GM11168 (cell line): ENCODE data around the gene SEMA4B.
"Not testable (repeated sequence)": the region's sequence is repeated elsewhere in the genome, so short reads cannot be mapped to it uniquely, and the experiment has no call there.

Experiments
- in situ Hi-C: fragments of 300-500 bp; cut with MboI; formaldehyde crosslinking; loops from one replicate; pipeline ENCODE4 v1.12.0; 2022; ENCODE audit warnings: low sequenced_read_pairs; ENCODE audit not compliant: unreplicated experiment

The SEMA4B gene

DNA sequence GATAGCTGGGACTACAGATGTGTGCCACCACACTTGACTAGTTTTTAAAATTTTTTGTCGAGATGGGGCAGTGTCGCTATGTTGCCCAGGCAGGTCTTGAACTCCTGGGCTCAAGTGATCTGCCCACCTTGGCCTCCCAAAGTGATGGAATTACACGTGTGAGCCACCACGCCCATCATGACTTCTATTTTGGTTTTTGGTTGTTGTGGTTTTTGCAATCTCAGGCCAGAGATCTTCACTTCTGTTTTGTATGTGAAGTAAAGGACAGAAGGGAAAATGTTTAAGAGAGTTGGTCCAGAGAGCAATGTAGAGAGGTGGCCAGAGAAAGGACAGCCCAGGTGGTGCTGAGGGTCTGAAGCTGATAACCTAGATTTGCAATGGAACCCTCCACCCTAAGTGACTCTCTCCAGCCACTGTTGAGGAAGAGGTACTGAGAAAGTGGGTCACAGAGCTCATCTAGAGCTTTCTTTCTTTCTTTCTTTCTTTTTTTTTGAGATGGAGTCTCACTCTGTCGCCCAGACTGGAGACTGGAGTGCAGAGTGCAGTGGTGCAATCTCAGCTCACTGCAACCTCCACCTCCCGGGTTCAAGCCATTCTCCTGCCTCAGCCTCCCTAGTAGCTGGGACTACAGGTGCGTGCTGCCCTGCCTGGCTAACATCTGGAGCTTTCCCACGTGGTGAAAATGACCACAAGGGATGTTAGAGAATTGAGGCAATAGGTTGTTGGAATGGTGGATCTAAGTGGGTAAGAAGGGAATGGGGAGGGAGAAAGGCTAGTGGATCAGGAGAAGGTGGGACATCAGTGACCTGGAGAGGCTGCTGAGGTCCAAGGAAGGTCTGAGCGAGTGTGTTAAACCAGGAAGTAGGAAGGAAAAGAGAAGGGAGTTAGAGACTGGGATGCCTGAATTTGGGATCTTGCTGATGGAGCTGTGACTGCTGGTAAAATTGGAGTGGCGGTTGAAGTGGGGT, 22.4 kb upstream of the SEMA4B start:
- in situ Hi-C loops, result no loop called here

GRCh38 chr15:90181776-90182175, 19.4 kb upstream of the SEMA4B start:
- in situ Hi-C loops, result no loop called here

DNA sequence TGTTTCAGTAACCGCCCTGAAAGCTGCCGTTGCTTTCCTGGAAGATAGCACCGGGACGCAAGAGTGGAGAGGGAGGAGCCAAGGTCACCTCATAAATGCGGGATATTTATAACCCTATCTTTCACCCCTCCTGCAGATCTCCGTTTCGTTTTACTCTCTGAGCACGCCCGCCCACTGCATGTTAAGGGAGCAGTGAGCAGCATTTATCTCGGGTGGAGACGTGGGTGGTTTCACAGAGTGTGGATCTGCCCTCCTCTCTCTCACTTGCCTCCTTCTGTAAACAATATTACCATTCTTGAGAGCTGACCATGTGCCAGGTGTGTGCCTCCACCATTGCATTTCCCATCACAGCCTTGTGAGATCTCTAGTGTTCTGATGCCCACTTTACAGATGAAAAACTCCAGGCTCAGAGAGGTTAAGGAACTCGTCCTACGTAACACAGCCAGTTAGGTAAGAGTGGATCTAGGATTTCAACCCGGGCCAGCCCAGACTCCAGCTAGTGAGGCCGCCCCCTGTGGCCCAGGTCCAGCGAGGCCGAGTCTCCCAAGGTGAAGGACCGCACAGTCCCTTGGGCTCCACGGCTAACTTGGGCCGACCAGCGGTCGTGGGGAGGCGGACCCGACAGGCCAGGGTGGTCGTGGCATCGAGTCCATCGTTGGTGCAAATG, 16.9 kb upstream of the SEMA4B start:
- in situ Hi-C loops, result no loop called here

- in situ Hi-C loops, result no loop called here
Observed at GRCh38 chr15:90184786-90185704, 16.1 kb upstream of the SEMA4B start.

GRCh38 chr15:90187257-90187868, 13.8 kb upstream of the SEMA4B start:
- in situ Hi-C loops, result no loop called here

DNA sequence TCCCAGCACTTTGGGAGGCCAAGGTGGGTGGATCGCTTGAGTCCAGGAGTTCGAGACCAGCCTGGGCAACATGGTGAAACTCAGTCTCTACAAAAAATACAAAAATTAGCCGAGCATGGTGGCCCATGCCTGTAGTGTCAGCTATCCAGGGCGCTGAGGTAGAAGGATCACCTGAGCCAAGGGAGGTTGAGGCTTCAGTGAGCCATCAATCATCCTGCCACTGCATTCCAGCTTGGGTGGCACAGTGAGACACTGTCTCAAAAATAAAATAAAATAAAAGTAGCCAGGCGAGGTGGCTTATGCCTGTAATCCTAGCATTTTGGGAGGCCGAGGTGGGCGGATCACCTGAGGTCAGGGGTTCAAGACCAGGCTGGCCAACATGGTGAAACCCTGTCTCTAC, 13.1 kb upstream of the SEMA4B start:
- in situ Hi-C loops, result not testable (repeated sequence)

DNA sequence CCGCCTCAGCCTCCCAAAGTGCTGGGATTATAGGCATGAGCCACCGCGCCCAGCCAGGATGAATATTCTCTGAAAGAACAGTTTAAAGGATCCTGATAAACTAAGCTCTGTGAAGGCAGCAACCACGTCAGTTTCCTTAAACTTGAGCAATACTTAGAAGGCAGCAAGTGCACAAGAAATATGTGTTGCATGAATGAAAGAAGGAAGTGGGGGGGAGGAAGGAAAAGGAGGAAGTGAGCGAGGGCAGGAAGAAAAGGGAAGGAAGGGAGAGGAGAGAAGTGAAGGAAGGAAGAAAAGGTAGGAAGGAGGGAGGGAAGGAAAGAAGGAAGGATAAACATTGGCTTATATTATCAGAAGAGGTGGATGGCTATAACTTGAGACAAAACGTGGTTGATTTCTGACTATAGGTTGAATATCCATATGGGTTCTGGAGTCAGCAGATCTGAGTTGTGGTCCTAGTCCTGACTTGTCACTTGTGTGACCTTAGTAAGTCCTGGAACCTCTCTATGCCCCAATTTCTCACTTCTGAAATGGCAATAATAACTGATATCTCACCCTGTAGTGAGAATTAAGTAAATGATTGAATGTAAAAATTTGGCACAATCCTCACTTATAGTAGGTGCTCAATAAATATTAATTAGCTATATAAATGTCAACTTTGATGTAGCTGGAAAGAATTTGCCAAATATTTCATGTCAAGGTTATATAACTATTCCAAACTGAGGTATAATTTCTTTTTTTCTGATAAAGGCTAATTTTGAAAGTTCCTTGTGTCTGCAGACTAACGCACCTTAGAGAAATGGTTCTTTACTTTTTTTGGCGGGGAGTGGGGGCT, 12.0 kb upstream of the SEMA4B start:
- in situ Hi-C loops, result no loop called here

DNA sequence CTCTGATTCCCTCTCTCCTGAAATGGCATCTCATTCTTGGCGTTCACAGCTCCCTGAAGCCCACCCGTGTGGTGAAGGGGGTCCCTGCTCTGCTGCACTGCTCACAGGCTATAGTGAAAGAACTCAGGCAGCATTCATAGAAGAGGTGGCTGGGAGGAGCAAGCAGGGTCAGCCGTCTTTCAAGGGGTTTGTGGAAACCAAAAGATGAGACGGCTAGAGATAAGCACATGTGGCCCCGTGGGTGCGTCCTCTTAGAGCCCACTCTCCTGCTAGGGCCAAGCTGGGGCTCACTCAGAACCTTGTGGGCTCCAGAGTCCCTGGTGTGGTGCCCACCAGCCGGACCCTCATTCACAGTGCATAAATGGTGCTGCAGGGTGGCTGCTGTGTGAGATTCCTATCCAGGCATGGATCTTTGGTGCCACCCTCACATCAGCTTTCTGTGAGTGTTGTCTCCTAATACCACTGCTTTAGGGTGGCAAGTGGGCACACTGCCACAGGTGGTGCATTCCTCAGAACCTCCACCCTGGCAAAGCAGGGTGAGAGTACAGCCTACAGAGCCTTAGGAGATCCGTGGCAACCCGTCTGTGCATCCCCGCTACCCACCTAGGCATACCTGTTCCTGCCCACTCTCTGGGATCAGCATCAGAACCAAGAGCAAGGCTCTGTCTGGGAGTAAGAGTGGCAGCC, 11.2 kb upstream of the SEMA4B start:
- in situ Hi-C loops, result no loop called here

- in situ Hi-C loops, result no loop called here
Observed at GRCh38 chr15:90190606-90191343, 10.4 kb upstream of the SEMA4B start.

GRCh38 chr15:90191344-90191687, 9.8 kb upstream of the SEMA4B start:
- in situ Hi-C loops, result no loop called here

GRCh38 chr15:90191794-90192509, 9.2 kb upstream of the SEMA4B start:
- in situ Hi-C loops, result no loop called here

- in situ Hi-C loops, result no loop called here
Observed at GRCh38 chr15:90192961-90193786, 8.0 kb upstream of the SEMA4B start.

- in situ Hi-C loops, result no loop called here
Observed at GRCh38 chr15:90194655-90195054, 6.5 kb upstream of the SEMA4B start.

DNA sequence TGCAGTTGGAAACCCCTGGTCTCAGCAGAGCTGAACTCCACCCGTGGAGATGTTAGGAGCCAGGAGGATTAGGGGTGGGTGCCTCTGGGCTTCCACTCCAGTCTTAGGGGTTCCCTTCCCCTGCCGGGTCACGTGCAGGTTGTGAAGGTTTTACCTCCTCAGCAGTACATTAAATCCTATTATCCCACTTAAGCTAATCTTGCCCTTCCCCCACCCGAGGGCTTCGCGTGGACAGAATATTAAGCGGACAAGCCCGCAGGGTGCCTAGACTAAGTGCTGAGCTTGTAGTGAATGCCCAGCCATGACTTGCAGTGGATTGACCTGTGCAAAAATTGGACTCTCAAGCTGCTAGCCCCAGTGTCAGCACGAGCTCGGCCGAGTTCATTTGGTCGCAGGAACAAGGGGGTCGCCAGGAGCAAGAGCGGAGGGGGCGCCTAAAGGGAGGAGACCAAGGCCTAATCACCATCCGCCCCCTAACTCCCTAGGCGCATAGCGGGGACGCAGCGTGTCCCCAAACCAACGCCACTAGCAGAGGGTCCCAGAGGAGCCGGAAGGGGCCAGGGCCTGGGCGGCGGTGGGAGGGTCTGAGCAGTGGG, 498 bp upstream of the SEMA4B start:
- in situ Hi-C loops, result no loop called here

DNA sequence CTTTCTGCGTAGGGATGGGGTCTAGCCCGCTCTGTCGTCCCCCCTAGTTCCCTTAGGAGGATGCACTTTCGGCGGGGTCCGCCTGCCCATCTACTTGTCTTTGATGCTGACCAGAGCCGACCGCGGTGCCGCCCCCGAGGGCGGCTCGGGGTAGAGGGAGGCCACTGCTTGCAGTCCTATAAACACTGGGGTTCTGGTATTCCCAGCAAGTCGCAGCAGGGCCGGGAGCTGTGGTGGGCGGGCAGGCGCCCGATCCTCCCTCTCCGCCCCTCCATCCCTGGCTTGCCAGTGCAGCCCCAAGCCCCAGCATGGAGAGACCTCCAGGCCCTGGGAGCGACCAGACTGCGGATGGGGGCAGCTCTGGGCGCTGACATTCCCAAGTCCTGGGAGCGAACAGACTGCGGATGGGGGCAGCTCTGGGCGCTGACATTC, 830 bp downstream of the SEMA4B start:
- in situ Hi-C loops, result no loop called here

GRCh38 chr15:90202929-90203328, 1.8 kb downstream of the SEMA4B start:
- in situ Hi-C loops, result no loop called here
